ENCODE results near the gene SAPCD1.
A peak's percentile ranks its signal among the peaks of the same experiment; 100 is the strongest.

SAPCD1 gene

DNA sequence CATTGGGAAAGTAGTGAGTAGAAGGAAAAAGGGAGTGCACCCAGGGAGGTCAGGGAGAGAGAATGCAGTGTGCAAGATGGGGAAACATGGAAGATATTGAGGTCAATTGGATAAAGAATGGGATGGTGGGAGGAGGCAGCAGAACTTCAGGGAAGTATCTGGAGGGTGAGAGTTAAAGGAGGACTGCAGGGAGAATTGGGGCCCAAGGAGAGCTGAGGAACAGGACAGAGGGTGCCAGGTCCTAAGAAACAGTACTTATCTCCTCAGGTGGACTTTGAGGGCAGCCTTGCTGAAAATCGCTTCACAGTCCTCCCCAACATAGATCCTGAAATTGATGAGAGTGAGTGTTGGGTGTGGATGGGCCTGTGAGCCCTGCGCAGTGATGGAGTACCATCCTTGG, 4.2 kb upstream of the SAPCD1 start:
- no peak for DNase-seq

DNA sequence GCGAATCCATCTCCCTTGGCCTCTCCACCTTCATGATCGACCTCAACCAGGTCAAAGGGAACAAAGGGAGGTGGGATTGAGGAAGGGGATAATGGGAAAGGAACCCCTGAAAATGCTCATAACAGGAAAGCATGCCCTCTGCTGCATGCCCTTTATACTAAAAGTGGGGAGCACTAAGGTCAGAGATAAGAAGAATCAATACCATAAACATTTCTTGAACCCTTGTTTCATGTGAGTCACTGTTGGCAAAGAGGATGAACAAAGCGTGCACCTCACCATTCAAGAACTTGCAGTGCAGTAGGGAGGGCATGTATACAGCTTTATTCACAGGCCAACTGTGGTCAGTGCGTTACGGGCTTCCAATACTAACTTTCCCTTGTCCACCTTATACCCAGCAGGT, 1.7 kb upstream of the SAPCD1 start:
- no peak for DNase-seq

DNA sequence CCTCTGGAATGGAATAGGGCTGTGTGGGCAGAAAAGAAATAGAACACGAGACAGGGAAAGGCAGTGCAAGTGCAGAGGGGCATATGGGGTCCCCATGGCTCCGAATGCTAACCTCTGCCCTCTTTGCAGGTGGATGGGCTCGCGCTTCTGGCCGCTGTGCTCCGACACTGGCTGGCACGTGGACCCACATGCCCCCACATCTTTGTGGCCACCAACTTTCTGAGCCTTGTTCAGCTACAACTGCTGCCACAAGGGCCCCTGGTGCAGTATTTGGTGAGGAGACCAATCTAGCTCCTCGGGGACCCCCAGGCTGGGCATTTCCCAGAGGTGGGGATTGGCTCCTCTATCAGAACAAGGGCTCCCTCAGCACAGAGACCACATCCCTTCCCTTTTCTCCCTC, 1.1 kb upstream of the SAPCD1 start:
- no peak for DNase-seq

DNA sequence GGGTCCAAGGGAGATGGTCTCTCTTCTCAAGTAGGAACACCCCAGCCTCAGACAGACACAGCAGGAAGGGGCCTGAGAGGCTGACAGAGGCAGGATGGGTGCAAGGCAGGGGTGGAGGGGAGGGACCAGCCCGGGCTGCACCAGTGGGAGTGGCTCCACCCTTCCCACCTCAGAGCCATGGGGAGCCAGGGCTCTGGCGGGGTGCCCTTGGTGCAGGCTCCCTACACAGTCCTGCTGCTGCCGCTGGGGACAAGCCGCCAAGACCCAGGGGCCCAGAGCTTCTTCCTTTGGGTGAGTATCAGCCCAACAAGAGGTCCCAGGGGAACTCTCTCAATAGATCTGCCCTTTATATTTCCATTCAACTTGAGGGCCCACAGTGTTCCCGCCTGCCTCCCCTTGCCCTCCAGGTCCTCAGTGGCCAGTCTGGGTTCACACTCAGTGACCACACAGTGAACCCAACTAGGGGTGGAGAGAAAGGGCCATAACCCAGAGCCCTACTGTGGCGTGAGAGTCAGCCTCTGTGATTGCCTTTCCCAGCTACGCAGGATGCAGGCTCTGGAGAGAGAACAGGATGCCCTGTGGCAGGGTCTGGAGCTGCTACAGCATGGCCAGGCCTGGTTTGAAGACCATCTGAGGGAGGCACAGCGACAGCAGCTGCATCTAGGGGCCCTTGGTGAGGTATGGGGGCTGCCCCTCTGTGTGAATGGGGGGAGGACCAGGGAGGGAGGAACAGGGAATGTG, 592 bp downstream of the SAPCD1 start:
- no peak for DNase-seq

DNA sequence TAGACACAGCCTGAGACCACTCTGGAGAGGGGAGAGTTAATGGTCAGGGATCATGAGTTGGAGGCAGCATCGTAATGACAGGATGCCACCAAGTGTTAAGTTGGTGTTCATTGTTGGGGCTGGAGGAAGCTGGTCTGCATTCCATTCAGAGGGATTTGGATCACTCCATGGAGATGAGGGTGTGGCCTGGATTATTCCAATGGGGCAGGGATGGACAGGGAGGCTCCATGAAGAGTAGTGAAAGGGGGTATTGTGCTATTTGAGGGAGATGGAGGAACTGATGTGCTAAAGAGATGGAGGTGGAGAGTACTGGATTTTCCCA, 1.1 kb downstream of the SAPCD1 start:
- no peak for DNase-seq

DNA sequence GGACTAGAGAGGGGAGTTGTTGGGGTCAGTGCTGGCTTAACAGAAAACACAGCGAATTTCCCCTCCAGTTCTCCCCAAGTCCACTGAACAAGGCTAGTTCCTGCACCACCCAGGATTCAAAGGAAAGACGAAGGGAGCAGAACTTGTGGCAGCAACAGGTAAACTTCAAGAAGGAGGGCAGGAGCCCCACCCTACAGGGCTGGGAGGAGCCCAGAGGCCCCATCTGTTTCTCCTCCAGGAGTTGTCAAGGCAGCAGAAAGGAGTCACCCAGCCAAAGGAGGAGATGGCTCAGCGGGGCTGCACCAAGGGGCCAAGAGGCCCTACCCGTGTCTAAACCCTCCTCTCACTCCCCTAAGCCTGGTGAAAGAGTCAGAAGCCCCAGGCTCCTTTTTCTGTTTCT, 1.7 kb downstream of the SAPCD1 start:
- DNase-seq, result no peak

DNA sequence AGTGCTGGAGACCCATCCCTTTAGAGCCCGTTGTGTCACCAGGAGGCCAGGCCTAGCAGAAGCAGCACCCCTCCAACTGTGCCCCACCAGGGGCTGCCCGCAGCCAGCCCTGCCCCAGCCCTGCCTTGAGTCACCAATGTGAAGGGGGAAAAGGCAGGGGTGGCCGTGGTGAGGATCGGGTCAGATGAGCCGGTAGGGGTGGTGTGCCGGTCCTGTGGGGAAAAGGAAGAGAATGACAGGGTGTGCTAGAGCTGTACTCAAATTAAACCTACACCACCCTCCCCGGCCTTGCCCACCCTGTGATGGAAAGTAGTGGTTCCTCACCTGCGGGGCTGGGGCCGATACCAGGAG, 3.1 kb downstream of the SAPCD1 start:
- DNase-seq, result no peak

DNA sequence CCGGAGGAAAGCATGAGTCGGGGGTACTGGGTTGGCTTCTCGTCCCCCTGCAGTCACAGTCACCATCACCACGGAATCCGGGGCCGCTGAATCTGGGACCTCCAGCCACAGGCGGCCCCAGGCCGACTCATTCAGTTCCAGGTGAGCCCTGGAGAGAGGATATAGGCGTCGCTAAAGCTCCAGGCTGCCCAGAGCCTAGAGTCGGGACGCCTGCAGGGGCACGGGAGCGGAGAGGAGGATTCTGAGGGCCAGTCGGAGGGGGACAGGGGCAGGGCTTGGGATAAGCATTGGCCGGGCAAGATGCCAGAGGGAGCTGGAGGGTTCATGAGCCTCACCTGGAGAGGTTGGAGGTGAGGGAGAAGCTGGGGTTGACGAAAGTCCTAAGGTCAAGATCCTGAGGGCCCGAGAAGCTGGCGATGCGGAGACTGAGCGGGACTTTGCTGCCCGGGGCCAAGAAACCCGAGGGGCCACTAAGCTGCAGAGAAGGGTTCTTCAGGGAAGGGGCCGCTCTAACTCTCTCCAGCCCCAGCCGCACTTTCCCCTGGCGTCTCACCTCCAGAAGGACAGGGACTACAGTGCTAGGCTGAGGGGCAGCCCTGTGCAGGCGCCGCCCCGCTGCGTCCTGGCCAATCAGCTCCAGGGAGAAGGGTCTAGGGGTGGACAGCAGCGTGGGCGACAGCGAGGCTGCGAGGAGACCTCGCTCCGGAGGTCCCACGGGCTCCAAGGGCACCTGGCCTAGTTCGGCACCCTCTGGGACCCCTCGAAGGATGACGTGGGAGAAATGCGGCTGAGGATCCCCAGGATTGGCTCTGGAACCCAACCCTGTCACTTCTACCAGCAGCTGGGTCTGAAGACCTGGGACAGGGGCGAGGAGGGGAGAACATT, 3.7 kb downstream of the SAPCD1 start:
- DNase-seq, result peak; percentile 76

DNA sequence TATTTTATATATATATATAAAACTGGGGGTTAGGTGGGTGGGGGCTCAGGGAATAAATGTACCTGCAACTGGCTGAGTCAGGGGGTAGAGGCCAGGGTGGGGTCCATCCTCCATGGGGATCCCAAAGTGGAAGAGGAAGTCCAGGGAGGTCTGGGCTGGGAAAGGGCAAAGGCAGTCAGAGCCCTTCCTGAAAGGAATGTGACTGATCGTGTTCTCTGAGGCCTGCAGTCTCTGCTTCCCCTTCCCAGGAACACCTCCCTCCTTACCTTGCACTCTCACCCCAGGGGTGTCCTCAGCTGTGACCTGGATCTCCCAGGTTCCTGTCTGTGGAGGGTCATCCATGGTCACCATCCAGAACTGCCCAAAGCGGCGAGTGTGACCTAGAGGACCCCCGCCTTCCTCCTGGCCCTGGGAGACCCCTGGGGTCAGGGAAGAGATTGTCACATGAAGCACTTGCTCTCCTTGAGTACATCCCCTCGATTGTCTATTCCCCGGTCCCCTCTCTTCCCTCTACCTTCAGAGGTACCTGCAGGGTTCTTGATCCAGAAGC, 4.7 kb downstream of the SAPCD1 start:
- no peak for DNase-seq

DNA sequence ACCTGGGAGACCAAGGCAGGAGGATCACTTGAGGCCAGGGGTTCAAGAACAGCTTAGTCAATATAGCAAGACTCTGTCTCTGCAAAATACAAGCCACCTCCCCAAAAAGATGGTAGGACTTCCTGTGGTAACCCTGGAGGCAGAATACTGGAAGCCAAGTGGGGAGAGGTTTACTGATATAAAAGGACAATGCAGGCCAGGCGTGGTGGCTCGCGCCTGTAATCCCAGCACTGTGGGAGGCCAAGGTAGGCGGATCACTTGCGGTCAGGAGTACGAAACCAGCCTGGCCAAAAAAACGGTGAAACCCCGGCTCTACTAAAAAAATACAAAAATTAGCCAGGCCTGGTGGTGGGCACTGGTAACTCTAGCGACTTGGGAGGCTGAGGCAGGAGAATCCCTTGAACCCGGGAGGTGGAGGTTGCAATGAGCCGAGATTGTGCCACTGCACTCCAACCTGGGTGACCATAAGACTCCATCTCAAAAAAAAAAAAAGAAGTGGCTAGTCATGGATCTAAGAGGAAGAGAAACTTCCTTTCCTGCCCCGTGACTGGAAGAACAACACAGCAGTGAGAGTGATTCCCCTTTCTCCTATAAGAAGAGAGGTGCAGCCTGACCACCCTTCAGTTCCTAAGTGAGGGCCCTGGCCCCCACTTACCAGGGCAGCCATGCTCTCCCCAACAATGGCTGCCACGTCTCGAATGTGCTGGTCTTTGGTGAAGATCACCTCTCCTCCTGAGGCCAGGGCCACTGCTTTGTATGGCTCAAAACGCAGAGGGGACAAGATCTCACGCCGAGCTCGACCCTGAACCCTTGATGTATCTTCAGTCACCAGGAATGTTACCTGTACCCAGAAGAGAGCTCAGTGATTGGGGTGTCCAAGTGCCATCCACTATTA, 6.2 kb downstream of the SAPCD1 start:
- no peak for DNase-seq

DNA sequence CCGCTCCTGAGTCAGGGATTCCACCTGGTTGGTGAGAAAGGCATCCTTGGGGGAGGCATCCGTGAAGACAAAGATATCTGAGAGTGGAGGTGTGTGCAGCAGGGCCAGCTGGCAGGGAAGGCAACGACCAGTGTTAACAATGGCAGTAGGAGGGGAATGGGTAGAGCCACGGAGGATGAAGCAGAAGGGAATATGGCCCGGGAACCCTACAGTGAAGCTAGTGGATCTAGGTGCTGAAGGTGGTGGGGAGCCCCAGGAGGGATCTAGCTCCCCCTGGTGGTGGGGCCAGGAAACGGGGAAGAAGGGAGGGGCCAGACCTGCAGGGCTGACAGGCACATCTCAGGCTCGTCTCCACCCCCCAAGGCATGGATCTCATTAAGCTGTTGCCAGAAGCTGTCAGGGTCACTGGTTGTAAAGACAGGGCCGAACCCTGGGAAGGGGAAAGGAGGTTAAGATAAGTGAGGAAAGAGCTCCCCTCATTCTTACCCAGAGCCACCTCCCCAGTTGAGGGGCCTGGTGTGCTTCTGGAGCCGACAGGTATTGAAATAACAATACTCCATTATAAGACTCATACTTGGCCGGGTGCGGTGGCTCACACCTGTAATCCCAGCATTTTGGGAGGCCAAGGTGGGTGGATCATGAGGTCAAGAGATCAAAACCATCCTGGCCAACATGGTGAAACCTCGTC, 7.4 kb downstream of the SAPCD1 start:
- peak; percentile 87 for DNase-seq

DNA sequence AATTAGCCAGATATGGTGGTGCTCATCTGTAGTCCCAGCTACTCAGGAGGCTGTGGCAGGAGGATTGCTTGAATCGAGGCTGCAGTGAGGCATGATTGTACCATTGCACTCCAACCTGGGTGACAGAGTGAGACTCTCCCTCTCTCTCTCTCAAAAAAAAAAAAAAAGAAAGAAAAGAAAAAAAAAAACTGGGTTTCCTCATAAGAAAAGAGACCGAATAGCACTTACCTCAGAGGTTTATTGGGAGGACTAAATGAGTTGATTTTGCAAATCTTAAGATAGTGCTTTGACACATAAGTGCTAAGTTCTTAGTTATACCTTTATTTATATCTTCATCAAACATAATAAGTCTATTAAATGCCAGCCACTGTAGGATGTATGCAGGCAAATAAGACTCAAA, 8.4 kb downstream of the SAPCD1 start:
- no peak for DNase-seq

DNA sequence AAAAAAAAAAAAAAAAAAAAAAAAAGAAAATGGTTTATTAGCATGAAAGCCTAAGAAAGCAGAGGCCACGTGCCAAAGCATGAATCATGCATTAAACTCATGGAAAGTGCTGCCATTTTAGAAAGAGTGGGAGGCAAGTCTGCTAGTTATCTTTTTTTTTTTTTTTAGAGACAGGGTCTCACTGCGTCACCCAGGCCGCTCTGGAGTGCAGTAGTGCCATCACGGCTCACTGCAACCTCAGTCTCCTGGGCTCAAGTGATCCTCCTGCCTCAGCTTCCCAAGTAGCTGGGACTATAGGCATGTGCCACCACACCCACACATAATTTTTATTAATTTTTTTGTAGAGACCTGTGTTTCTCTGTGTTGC, 9.5 kb downstream of the SAPCD1 start:
- no peak for DNase-seq

DNA sequence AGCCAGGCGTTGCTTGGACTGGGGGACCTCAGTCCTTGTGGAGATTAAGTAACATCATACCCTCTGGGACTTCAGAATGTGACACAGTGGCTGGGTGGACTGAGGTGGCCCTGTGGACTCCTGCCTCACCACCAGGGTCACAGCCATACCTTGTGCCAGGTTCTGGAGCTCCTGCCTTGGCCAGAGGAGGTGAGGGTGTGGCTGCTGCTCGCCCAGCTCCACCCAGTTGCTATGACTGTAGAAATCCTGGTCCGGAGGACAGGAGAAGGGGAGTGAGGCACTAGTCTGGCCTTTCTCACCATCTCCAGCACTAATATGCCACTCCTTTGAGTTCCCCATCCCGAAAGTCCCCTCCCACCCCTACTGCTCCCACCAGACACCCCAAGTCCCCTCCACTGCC, 12.7 kb downstream of the SAPCD1 start:
- no peak for DNase-seq

DNA sequence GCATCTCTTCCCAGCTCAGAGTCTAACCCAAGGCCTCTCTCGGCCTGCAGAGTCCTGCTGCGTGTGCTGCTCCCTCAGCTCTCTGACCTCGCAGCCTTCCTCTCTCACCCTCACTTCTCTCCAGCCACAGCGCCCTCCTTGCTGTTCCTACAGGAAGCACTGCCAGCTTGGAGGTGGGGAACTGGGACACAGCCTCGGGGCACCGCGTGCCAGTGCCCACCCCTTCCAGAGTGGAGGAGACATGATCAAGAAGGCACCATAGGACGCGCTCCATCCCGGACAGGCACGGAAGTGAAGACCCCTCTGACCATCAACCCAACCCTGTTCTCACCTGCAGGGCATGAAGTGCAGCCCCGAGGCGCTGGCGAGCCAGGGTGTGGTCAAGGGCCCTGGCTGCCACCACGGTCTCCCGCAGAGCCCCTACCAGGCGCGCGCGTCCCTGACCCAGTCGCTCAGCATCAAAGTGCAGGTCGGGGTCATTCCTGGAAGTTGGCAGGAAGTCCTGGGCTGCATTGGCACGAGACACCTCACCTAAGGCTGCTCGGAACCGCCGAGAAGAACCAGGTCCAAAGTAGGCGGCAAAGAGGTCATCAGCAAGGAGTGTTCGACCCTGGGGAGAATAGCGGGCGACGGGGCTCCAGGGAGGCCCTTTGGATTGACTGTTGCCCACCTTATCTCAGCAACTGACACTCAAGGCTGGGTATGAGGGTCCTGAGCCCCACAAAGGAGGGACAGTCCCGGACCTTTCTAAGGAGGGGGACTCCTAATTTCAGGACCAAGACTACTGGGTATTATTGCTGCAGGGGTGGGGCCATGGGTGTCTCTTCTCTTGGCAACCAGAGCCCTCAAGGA, 13.4 kb downstream of the SAPCD1 start:
- no peak for DNase-seq

DNA sequence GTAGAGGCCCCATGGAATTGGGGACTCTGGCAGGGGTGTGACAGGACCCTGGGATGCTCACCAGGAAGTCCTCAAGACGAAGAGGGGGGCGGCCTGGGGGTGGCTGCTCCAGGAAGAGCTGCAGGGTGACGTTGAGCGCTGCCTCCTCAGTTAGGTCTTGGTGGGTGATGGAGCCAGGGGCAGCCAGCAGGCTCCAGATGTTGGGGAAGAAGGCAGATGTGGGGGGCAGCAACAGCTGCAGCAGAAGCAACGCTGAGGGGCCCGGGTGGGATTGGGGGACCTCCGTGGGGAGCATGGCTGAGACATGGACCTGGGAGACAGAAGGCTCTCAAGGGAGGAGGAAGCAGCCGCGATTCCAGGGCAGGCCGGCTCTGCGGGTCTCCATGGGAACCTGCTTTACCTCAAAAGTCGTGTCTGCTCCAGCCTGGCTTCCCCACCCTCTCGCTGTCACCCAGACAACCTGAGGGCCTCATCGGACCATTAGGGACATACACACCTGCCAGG, 14.1 kb downstream of the SAPCD1 start:
- no peak for DNase-seq

DNA sequence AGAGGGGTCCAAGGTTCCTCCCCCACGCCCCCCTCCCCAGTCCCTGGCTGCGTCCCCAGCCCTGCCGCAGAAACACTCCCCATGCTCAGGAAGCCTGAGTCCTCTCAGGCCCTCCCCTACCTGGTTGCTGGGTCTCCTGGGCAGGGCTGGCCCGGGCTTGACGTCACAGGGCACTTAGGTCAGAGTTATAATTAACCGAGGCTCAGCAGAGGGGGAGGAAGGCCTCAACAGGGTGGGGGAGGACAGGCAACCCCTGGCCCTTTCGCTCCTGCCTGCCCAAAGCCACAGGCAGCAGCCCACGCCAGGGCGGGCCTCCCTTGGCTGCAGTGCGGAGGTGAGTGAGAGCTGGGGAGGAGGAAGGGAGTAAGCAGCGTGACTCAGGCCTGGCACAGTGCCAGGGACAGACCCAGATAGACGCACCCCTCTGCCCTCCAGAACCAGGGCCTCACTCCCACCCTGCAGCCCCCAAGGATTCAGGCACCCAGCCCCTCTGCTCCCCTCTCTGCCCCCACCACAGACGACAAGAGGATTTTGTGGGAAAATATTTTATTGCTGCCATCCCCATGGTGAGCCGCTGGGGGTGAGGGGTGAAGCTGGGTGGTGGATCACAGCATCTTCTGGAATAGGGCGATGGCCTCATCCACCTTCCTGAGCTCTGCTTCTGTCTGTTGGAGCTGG, 14.7 kb downstream of the SAPCD1 start, which contains the start of gene VWA7:
Gene VWA7 (minus strand): TSS at position 340 of the 678 bp plus-strand sequence. CDS start 549 bp downstream, outside the sequence.
- no peak for DNase-seq

DNA sequence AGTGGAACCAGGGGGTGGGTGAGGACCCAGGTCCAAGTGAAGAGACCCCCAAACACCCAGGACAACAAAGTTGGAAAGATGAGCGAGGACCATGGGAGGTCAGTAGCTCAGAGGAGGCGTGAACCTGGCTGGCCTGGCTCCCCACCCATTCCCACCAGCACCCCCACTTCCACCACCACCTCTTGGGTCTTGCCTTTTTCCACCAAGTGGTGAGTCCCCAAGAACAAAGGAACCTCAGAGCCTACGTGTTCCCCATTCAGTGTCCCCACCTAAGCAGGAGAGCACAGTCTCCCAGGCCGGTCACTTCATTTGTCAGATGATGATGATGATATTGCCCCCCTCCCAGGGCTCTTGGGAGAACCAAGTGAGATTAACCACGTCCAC, 15.2 kb downstream of the SAPCD1 start:
- no peak for DNase-seq

DNA sequence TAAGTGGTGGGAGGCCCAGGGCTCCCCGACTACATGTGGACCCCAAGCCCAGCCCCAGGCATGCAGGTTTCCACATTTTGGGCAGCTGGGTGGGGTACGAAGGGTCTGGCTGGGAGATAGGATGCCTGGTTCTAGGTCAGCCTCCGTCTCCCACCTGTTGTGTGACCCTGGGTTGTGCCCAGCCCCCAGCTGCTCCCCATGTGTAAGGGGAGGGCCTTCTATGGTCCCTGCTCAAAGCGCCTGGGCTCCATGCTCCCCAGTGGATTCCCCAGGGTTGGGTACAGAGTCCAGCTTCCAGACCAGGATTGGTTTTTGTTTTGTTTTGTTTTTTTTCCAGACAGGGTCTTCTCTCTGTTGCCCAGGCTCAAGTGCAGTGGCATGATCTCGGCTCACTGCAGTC, 15.7 kb downstream of the SAPCD1 start:
- DNase-seq, result no peak

DNA sequence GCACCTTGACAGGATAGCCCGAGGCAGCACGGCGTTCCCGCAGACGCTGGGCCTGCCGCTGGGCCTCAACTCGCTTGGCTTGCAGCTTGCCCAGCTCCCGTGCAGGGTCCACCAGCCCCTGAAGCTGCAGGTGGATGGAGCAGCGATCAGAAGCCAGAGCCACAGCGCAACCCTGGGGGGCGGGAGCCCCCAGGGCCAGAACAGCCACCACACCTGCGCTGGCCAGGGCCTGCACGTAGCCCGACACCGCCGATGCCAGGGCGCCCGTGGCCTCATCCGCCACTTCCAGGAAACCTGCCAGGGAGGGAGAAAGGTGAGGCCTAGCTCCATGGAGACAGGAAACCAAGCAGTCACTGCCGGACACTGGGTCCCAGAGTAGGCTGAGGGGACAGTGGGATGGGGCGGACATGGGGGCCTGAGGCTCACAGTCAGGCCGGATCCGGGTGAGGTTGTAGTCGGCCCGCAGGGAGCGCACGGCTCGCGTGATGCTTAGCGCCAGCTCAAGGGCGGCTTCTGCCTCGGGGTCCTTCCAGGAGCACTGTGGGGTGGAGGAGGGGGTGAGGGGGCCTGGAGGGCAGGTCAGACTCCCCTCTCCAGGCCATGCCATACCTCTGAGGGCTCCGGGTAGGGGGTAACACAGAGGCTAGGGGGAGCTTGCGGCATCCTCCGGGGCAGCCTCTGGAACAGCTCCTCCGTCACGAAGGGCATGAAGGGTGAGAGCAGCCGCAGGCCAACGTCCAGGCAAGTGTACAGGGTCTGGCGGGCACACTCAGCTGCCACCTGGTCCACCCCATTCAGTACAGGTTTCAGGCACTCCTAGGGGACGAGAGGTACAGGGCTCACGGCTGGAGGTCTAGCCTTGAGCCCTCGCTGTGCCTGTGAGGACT, 16.8 kb downstream of the SAPCD1 start:
- no peak for DNase-seq

Measured in islet precursor cell (in vitro differentiated cells).